ENCODE measurements around the gene HOXB8. TPM values are rescaled to one million over a fixed set of nuclear protein-coding genes. Genes with fewer than 3 reads are reported as not detected.
A peak's percentile ranks its signal among the peaks of the same experiment; 100 is the strongest.

The HOXB8 gene
- total RNA-seq, 6 donors from 2014 or later, result 0.23 to 0.27 TPM; not detected in 4

GRCh38 chr17:48593126-48593829, 21.8 kb downstream of the HOXB8 start, which contains the start of gene HOXB5:
Gene HOXB5 (minus strand): TSS chr17:48593779. CDS start chr17:48593682, 97 bp downstream.
- WGBS, 2 donors, result 2 to 4% methylated on average over 21 to 50 of the region's 50 CpGs
- H3K4me3 ChIP-seq, result peak within 1 kb of the TSS; percentile 38 to 50 (median 44)
- H3K27ac ChIP-seq, result peak within 1 kb of the TSS; percentile 66 to 90 (median 90)
- TF ChIP-seq POLR2AphosphoS5 (IDR thresholded peaks at IDR 0.05) (no peak), POLR2A (IDR thresholded peaks at IDR 0.05) (no peak), EP300 (IDR thresholded peaks at IDR 0.05) (no peak)
- TF ChIP-seq, protein P1, sequence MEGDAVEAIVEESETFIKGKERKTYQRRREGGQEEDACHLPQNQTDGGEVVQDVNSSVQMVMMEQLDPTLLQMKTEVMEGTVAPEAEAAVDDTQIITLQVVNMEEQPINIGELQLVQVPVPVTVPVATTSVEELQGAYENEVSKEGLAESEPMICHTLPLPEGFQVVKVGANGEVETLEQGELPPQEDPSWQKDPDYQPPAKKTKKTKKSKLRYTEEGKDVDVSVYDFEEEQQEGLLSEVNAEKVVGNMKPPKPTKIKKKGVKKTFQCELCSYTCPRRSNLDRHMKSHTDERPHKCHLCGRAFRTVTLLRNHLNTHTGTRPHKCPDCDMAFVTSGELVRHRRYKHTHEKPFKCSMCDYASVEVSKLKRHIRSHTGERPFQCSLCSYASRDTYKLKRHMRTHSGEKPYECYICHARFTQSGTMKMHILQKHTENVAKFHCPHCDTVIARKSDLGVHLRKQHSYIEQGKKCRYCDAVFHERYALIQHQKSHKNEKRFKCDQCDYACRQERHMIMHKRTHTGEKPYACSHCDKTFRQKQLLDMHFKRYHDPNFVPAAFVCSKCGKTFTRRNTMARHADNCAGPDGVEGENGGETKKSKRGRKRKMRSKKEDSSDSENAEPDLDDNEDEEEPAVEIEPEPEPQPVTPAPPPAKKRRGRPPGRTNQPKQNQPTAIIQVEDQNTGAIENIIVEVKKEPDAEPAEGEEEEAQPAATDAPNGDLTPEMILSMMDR (IDR thresholded peaks at IDR 0.05), result no peak
- no peaks in the 10 kb centered on the region for H3K36me3 ChIP-seq
- H3K27me3 ChIP-seq, result peaks cover 0 to 57% (median 32%) of the 10 kb centered on the region in 4 donors
- H3K4me1 ChIP-seq, result peaks cover 25 to 51% (median 32%) of the 10 kb centered on the region in 4 donors
- ATAC-seq (ENCODE audit: low FRiP score in 2 of 2) (peak in 1 of 2 donors; percentile 37), DNase-seq (peak in 1 of 2 donors; percentile 85)
- no peaks in the 10 kb centered on the region for H3K9me3 ChIP-seq

DNA sequence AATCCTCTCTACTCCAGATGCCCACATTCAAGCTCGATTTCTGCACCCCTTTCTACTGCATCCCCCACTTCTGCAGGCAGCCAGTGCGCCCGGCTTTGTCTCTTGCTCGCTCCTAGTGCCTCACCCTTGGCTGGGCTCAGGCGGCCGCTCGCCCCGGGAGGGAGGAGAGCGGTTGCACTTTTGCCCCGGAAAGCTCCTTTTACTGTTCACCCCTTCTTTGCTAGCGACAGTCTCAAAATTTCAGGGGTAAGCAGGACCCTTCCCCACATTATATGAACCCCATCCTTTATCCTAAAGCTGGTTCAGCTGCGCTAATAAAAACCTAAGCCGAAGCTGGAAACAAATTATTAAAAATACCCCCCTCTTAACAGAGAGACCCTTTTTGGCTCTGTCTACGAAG, 22.5 kb downstream of the HOXB8 start:
- 4 to 8% methylated on average over 14 of the region's 14 CpGs for WGBS, 2 donors
- TF ChIP-seq, protein P1 (IDR thresholded peaks at IDR 0.05), result no peak
- TF ChIP-seq POLR2A (IDR thresholded peaks at IDR 0.05), result no peak
- TF ChIP-seq POLR2AphosphoS5 (IDR thresholded peaks at IDR 0.05), result no peak
- TF ChIP-seq EP300 (IDR thresholded peaks at IDR 0.05), result no peak
- Histone ChIP-seq H3K9me3 (no peaks in the 10 kb centered on the region), H3K4me1 (peaks cover 25 to 53% (median 27%) of the 10 kb centered on the region in 4 donors), H3K36me3 (no peaks in the 10 kb centered on the region), H3K27me3 (peaks cover 0 to 52% (median 26%) of the 10 kb centered on the region in 4 donors), H3K27ac (peak overlapping the region; percentile 66 to 90 (median 90)), H3K4me3 (peak overlapping the region; percentile 20 to 50 (median 44))
- ATAC-seq (ENCODE audit: low FRiP score in 2 of 2) (peak in 1 of 2 donors; percentile 37), DNase-seq (peak in 1 of 2 donors; percentile 78)

- Histone ChIP-seq H3K9me3 (no peaks in the 10 kb centered on the region), H3K27me3 (peaks cover 0 to 47% (median 24%) of the 10 kb centered on the region in 4 donors), H3K27ac (peak overlapping the region; percentile 66 to 90 (median 90)), H3K4me1 (peaks cover 24 to 53% (median 27%) of the 10 kb centered on the region in 4 donors), H3K36me3 (no peaks in the 10 kb centered on the region), H3K4me3 (peak overlapping the region; percentile 20 to 50 (median 44))
- TF ChIP-seq POLR2A (IDR thresholded peaks at IDR 0.05) (no peak), POLR2AphosphoS5 (IDR thresholded peaks at IDR 0.05) (no peak), EP300 (IDR thresholded peaks at IDR 0.05) (no peak)
- TF ChIP-seq, protein P1 (IDR thresholded peaks at IDR 0.05), result no peak
- peak in 1 of 2 donors; percentile 7 for ATAC-seq (ENCODE audit: low FRiP score in 2 of 2)
- 18 to 24% methylated on average over 24 to 30 of the region's 33 CpGs for whole genome bisulfite sequencing, 2 donors
- peak in 1 of 2 donors; percentile 79 for DNase-seq
These were observed 23.0 kb downstream of the HOXB8 start for GRCh38 chr17:48592057-48592514.

GRCh38 chr17:48591255-48592056, 23.6 kb downstream of the HOXB8 start:
- H3K36me3 ChIP-seq, result no peaks in the 10 kb centered on the region
- peak overlapping the region in 3 of 4 donors; percentile 38 to 50 (median 50) for H3K4me3 ChIP-seq
- DNase-seq (no peak), ATAC-seq (ENCODE audit: low FRiP score in 2 of 2) (no peak)
- TF ChIP-seq, protein P1 (IDR thresholded peaks at IDR 0.05), result no peak
- TF ChIP-seq EP300 (IDR thresholded peaks at IDR 0.05) (no peak), POLR2AphosphoS5 (IDR thresholded peaks at IDR 0.05) (no peak), POLR2A (IDR thresholded peaks at IDR 0.05) (no peak)
- WGBS, 2 donors, result 63 to 74% methylated on average over 10 of the region's 10 CpGs
- H3K27ac ChIP-seq, result peak overlapping the region; percentile 66 to 90 (median 90)
- H3K4me1 ChIP-seq, result peaks cover 26 to 53% (median 31%) of the 10 kb centered on the region in 4 donors
- peaks cover 0 to 48% (median 22%) of the 10 kb centered on the region in 4 donors for H3K27me3 ChIP-seq
- H3K9me3 ChIP-seq, result no peaks in the 10 kb centered on the region

Data from upper lobe of left lung (tissue), 6 donors.